HG02678 (cell line): ENCODE measurements around the gene IMPG1.

ENCODE experiments used
- ATAC-seq: cut with Tn5 transposase; IDR thresholded peaks from one replicate; pipeline ENCODE4 v1.9.1; 2021; ENCODE audit warnings: mild to moderate bottlenecking, moderate library complexity; ENCODE audit not compliant: unreplicated experiment

IMPG1 gene

GRCh38 chr6:76072562-76072961, at the start of gene IMPG1:
TSS of gene IMPG1 (minus strand) at chr6:76072662. CDS start at chr6:76072488, 174 bp downstream.
- no peak for ATAC-seq

DNA sequence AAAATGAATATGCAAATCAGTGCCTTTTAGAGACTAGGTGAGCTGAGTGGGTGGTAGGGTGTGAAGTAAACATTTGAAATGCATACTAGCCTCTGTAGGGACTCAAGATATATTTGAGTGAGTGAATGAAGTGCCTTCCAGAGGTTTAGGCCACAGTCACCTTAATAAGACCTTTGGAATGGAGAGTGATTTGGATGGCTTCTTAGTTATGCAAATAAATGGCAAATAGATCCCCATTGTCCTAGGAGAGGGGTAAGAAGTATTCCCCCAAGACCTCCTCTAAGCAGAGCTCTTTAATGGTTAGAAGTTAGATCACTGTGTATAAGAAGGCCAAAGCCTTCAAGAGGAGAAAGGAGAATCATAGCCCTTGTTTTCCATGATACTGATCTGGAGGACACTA, 47.8 kb upstream of the IMPG1 start:
- ATAC-seq, result no peak

- ATAC-seq, result no peak
Measured at GRCh38 chr6:76073281-76073680, 819 bp upstream of the IMPG1 start.

DNA sequence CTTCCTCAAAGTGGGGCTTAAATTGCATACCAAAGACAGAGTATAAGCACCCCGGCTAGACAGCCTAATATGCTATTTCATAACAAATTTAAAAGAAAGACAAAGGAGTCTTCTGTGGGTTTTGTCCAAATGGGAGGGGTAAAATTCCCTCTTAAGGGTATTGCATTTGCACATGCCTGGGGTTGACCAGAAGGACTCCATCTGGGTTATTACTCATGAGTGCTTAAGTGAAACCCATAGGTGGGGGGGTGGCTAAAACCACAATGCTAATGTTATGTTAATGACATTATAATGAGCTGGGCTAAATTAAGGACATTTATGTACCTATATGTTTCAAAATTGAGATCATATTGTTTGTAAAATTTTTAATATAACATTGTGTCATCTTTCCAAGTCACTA, 15.0 kb downstream of the IMPG1 start:
- no peak for ATAC-seq

DNA sequence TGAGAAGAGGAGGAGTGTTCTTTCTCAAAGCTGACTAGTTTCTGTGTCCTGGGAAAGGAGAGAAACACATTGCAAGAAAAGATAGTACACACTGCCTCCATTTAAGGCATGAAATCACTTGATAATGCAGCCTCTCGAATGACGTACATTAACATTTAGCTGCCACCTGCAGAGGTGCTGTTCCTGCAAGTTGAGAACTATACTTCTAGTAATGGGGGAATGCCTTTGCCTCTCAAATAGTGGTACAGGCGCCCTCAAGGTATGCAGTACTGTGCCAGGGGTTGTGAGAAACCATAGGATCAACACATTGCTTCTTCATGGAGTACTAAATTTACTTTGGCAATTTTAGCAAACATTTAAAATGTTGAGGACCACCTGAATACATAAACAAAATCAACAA, 20.1 kb downstream of the IMPG1 start:
- ATAC-seq, result no peak

- ATAC-seq, result no peak
Measured at GRCh38 chr6:76043690-76044089, 28.8 kb downstream of the IMPG1 start.

DNA sequence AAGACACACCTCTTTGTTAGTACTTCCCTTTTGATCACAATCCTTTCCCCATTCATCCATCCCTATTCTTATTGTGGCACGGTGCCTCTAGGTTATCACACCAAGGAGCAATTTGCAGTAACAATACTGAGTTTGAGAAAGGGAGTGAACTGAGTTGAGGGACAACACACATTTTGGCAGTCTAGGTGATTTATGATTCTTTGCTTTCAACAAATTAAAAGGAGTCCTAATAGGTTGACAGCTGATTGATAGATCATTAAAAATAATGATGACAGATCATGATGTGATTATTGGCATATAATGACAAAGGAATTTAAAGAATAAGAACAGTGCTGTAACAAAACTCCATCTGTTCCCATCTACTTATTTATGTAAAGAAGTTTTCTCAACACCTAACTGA, 36.7 kb downstream of the IMPG1 start:
- ATAC-seq, result no peak

- no peak for ATAC-seq
Measured at GRCh38 chr6:76026101-76026500, 46.4 kb downstream of the IMPG1 start.

- ATAC-seq, result no peak
Measured at GRCh38 chr6:76014626-76015530, 57.6 kb downstream of the IMPG1 start.

DNA sequence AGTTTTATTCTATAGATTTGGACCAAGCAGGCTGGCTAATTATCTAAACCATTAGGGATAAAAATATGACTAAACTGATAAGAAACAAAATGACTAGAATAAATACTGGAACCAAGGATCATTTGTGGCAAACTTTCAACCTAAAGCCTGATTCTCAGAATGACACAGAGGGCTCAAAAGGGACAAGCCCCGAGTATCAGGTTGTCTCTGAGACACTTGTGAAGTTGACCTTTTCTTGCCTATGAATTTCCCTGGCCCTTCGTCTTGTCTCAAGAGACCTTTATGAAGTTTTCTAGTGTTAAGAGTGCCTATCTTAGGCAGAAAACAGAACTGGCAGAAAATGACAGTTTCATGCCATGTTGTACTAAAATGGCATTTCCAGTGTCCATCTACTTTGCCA, 68.3 kb downstream of the IMPG1 start:
- peak; percentile 62 for ATAC-seq

- no peak for ATAC-seq
Measured at GRCh38 chr6:76003686-76004085, 68.8 kb downstream of the IMPG1 start.

DNA sequence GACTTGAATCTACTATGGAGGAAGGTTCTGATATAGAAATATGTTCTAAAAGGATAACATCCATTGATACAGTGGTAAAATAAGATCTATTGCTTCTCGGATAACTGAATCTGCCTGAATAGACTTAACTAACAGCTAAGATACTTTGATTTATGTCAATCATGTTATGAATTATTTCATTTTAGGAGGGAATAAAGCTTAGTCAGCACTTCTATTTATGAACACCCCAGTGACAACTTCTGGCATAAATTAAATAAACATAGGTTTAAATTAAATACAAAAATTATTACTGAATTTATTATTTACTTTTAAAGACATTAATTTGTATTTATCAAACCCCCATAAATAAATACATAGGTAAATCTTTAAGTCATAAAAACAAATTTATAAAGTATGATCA, 69.3 kb downstream of the IMPG1 start:
- no peak for ATAC-seq

- no peak for ATAC-seq
Measured at GRCh38 chr6:76000629-76001028, 71.8 kb downstream of the IMPG1 start.

GRCh38 chr6:75997696-75998095, 74.8 kb downstream of the IMPG1 start:
- no peak for ATAC-seq

DNA sequence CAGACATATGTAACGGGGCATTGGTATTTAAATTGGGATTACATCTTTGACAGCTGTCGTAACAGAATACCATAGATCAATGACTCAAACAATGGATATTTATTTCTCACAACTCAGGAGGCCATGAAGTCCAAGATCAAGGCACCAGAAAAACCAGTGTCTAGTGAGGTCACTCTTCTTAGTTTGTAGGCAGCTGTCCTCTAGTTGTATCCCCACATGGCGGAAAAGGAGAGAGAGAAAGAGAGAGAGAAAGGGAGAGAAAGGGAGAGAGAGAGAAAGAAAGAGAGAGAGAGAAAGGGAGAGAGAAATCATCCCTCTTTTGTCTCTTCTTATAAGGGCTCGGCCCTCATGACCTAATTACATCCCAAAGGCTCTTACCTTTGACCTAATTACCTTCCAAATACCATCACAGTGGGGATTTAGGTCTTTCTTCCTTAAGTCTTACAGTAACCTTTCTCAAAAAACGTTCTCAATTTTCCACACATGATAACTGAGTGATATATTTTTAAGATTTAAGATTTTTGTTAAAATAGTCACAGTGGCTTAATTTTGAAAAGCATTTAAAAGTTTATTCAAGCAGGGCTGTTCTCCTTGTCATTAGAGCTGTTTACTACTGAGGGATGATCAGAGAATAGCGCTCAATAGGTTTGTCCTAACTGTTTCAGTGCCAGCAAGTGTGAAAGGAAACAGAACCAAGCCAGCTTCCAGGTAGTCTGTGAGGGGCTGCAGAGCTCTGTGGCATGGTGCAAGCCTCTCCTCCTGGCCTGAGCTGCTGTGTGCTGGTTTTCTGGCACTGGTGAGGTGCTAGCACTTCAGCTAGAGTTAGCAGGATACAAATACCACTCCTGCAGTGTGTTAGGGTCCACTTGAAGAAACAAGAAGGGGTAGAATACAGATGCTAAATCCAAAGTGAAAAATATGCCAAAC, 79.0 kb downstream of the IMPG1 start:
- ATAC-seq, result no peak

DNA sequence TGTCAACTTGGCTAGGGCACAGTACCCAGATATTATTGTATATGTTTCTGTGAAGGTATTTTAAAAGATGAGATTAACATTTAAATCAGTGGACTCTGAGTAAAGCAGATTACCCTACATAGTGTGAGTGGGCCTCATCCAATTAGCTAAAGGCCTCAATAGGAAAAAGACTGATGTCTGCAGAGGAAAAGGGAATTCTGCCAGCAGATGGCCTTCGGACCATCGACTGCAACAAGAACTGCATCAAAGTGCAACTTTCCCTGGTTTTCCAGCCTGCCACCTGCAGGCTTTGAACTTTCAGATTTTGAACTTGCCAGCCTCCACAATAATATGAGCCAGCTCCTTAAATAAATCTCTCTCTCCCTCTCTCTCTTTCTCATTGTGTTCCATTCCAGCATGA, 80.5 kb downstream of the IMPG1 start:
- ATAC-seq, result no peak

- no peak for ATAC-seq
Measured at GRCh38 chr6:75986935-75987334, 85.5 kb downstream of the IMPG1 start.

GRCh38 chr6:75975904-75976303, 96.6 kb downstream of the IMPG1 start:
- ATAC-seq, result no peak

GRCh38 chr6:75970093-75970492, 102.4 kb downstream of the IMPG1 start:
- no peak for ATAC-seq

DNA sequence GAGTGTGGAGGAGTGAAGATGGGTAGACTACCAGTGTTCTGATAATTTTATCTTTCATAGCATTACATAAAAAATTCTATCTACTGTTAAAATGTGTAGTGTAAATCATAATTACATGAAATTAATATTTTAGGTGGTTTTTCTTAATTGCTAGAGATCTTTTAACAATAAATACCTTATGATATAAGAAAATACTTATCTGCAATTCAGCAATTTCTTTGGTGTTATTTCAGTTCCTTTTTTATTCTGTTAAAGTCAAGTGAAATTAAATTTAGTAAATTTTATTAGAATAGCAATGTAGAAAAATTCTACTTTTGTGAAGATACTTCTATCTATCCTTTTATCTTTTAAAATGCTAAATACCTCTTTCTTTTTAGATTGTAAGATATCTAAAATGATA, 104.3 kb downstream of the IMPG1 start:
- no peak for ATAC-seq

DNA sequence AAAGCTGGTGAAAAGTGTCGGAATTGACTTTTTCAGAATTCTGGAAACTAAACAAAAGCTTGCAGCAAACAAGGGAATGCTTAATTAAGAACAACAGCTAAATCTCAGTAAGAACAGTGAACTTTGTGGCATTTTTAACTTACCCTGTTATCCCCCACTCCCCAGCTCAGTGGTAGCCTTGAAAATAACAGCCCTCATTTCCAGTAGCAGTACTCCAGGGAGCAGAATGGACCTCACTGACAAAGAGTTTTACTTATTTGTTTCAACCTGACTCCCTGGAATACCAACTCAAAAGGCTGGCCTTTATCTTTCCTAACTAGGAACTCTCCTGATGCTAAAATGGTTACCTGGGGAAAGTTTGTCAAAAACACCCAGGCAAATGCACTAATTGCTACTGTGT, 108.9 kb downstream of the IMPG1 start:
- no peak for ATAC-seq

DNA sequence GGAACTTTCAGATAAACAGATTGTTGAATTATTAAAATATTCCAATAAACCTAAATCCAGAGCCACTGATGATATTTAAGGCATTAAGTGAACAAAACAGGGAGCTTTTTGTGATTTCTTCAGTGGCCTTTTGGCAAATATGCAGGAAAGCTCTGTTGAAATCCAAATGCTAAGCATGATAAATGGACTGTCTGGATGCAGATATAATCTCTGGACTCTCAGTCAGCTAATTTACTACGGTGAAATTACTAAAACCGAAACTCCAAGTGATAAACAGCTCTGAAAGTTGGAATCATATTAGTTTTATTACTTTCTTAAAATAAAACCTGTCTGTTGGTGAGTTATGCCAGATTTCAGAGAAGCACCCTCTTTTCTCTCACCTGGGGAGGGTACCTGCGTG, 120.3 kb downstream of the IMPG1 start:
- ATAC-seq, result no peak
